ENCODE measurements around the gene TBXAS1.

The TBXAS1 gene

GRCh38 chr7:140007051-140007690, 178.1 kb downstream of the TBXAS1 start:
- no peak for DNase-seq

GRCh38 chr7:140008755-140009610, 179.9 kb downstream of the TBXAS1 start:
- DNase-seq = no peak

GRCh38 chr7:140009735-140010134, 180.7 kb downstream of the TBXAS1 start:
- no peak for DNase-seq

DNA sequence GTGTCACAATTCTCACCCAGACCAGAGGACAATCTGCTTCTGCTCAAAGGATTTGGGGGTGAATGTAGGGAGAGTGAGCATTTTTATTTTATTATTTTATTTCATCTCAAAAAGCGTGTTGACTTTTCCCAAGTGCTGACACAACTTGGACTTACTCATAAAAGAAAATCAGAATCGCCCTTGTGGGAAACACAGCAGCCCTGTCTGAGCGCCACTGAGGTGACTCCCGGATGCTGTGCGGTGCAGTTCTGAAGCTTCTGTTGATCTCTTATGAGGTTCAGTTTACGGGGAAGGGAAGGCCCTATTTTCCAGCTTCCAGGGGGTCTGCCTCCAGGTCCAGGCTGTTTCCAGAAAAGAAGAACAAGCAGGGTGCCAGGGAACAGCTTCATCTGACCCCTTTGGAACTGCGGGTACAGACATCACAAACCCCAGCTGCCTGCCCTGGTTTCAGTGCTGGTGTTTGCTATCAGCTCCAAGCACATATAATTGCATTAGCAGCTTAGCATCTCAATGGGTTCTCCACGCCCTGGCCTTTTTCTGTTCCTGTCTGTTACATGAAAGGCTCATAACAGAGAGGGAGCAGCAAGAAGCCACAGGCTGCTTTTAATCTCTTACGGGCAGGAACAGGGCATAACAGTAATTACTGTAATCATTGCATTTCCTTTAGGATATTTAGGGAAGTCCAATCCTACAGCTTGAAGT, 181.3 kb downstream of the TBXAS1 start:
- no peak for DNase-seq

GRCh38 chr7:140013676-140014075, 184.6 kb downstream of the TBXAS1 start:
- no peak for DNase-seq

DNA sequence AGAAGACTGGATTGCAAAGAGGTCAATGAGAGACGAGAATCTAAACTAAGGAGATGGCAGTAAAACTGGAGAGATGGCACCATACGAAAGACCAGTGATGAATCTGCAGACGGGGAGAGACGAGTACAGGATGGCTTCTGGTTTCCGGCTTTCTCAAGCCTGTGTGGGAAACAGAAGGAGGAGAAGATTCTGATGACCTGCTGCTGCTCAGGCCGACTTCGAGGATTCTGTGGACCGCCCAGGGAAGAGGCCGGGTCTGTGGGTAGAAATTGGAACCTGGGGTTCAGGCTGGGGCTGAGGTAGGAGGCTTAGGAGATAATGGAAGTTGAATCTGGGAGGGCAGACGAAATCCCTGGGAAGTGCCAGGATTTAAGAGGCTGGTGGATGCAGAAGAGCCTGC, 185.1 kb downstream of the TBXAS1 start:
- no peak for DNase-seq

- DNase-seq = no peak
Measured at GRCh38 chr7:140015471-140015970, 186.5 kb downstream of the TBXAS1 start.

GRCh38 chr7:140016540-140016939, 187.5 kb downstream of the TBXAS1 start:
- DNase-seq = no peak

- DNase-seq = no peak
Measured at GRCh38 chr7:140017034-140017433, 188.0 kb downstream of the TBXAS1 start.

- no peak for DNase-seq
Measured at GRCh38 chr7:140017543-140017942, 188.5 kb downstream of the TBXAS1 start.

DNA sequence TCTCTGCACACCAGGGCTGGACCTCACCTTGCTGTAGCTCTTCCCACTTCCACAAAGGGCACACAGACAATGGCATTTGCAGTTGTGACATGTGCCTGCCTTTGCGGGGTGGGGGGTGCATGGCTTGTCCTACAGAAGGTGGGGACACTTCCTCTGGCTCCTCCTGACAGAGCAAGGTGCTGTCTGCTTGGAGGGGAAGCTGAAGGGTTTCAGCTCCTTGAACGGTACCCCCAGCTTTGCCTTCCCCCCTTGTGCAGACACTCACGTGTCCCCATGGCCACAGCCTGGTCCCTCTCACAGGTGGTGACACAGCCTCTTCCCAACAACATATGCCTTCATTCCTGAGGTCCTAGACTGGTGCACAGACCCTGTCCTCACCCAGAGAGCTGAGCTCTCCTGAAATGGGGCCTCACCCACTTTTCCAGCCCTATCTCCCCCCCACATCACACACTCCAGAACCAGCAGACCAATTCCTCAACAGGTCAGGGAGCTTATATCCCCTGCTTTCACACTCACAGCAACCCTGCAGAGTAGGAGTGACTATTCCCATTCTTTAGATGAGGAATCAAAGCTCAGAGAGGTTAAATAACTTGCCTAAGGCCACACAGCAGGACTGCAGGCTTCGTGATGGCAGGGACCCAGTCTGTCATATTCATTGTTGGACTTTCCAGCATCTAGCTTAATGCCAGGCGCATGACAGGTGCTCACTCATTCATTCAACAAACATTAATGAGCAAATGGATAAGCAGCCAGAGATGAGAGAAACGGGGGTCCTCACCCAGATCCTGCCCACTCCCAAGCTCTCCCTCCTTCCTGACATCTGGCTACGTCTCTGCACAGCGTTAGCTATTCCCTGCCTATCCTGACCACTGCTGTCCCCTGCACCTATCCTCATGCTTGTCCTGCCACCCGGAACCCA, 189.3 kb downstream of the TBXAS1 start:
- no peak for DNase-seq

- no peak for DNase-seq
Measured at GRCh38 chr7:140019172-140019571, 190.1 kb downstream of the TBXAS1 start.

GRCh38 chr7:140019606-140020005, 190.5 kb downstream of the TBXAS1 start:
- DNase-seq = no peak

DNA sequence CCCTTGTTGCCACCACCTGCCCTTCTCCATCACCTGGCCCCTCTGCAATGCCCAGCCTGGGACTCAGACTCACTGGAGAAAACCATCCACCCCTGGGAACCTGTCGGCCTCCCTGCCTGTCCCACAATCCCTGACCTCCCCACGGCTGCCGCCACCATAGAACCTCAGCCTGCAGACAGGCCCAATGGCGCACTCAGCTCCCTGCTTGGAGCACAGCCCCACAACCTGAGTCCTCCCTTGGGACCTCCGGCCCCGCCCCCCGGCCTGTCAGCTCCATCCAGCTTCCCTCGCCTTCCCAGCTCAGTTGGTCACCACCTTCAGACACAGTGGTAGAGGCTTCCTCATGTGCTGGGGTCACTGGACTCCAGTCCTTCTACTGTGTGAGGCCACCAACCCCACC, 192.5 kb downstream of the TBXAS1 start:
- DNase-seq = no peak

GRCh38 chr7:140022582-140023211, 193.6 kb downstream of the TBXAS1 start:
- peak; percentile 10 for DNase-seq

GRCh38 chr7:140023728-140024127, 194.7 kb downstream of the TBXAS1 start:
- no peak for DNase-seq

DNA sequence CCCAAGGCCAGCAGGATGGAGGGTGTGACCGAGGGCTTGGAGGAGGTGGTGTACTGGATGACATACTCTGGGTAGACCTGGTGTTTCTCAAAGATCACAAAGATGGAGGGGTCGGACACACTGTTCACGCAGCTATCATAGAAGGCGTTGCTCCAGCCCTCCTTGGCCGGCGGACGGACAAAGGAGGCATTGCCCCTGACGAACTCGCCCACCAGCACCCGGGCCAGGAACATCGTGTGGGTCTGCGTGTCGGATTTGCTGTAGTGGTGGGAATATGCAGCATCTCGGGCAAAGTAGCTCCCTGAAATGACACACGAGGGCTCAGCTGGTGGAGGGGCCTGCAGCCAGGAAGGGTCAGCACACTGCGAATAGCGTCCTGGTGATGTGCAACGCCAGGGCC, 195.5 kb downstream of the TBXAS1 start:
- no peak for DNase-seq

- no peak for DNase-seq
Measured at GRCh38 chr7:140025241-140025640, 196.2 kb downstream of the TBXAS1 start.

DNA sequence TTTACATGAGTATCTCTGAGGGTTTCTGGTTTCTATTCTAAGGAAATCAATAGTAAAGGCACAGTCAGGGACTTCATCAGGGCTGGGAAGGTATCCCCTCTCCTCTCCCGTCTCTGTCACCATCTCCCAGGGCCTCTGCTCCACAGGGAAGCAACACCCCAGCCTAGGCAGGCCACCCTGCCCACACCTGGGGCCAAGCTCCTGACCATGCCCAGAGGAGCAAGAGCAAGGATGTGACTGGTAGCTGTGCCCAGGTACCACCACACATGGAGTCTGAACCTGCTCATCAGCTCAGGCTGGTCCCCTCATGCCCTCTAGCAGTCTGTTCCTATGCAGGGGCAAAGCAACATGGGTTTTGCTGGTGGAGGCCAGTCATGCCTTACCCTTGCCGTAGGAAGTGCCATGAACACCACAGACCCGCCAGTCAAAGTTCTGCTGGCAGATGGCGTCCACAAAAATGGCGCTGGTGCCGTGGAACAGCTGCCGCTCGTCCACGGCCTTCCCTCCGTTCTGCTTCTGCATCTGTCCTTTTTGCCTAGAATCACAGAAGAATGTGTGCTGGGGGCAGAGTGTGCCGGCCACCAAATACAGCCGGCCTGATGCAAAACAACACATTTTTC, 196.9 kb downstream of the TBXAS1 start:
- no peak for DNase-seq

- DNase-seq = no peak
Measured at GRCh38 chr7:140026935-140027334, 197.9 kb downstream of the TBXAS1 start.

- DNase-seq = peak; percentile 43
Measured at GRCh38 chr7:140027858-140028257, 198.8 kb downstream of the TBXAS1 start.

DNA sequence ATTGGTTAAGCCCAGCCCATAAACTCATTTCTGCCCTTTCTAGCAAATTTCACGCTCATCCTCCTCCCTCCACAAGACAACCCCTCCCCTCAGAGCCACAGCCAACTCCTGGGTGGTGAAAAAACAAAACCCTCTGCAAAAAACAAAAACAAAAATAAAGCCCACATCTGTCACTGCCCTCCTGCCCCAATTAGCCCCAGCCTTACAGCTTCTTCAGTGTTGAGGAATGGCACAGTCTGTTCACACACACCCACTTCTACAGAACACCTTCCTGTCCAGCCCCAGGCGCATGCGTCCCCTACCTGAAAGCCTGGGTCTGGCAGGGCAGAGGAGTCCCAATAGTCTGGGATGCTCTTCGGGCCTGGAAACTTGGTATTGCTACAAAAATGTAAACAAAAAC, 199.2 kb downstream of the TBXAS1 start:
- DNase-seq = no peak
